RWPE2 (cell line): Measurements from ENCODE around the gene PBRM1.

Experiments used
- ATAC-seq: fragments of 200-7000 bp; cut with Tn5 transposase; 3 replicates; pipeline ENCODE4 v1.9.1; 2021; ENCODE audit warnings: low read depth
- DNase-seq: peaks from one replicate; pipeline ENCODE4 v3.0.0-alpha.2; 2020; ENCODE audit warnings: low spot score
- H3K27ac ChIP-seq: fragments of 450-650 bp; 2 replicates; pipeline ENCODE4 v1.5.1; 2017; ENCODE audit warnings: mild to moderate bottlenecking; ENCODE audit not compliant: poor library complexity, severe bottlenecking
- H3K27me3 ChIP-seq: fragments of 250-450 bp; sonication (Bioruptor Pico); 2 replicates; pipeline ENCODE4 v1.5.1; 2021; ENCODE audit warnings: mild to moderate bottlenecking, moderate library complexity; ENCODE audit not compliant: insufficient read depth, poor library complexity, severe bottlenecking
- H3K36me3 ChIP-seq: fragments of 250-450 bp; sonication (Bioruptor Pico); 2 replicates; pipeline ENCODE4 v1.5.1; 2020; ENCODE audit warnings: low read depth, mild to moderate bottlenecking, moderate library complexity
- H3K4me1 ChIP-seq: fragments of 250-450 bp; sonication (Bioruptor Pico); 2 replicates; pipeline ENCODE4 v1.5.1; 2021; ENCODE audit warnings: mild to moderate bottlenecking, moderate library complexity; ENCODE audit not compliant: insufficient read depth, poor library complexity, severe bottlenecking
- H3K4me3 ChIP-seq: fragments of 250-450 bp; sonication (Bioruptor Pico); 2 replicates; pipeline ENCODE4 v1.5.1; 2021; ENCODE audit warnings: mild to moderate bottlenecking, moderate library complexity; ENCODE audit not compliant: severe bottlenecking
- H3K9me3 ChIP-seq: fragments of 250-450 bp; sonication (Bioruptor Pico); 2 replicates; pipeline ENCODE4 v1.5.1; 2021; ENCODE audit warnings: mild to moderate bottlenecking, moderate library complexity; ENCODE audit not compliant: severe bottlenecking
- TF ChIP-seq, protein P1 (sequence below): fragments of 450-650 bp; IDR thresholded peaks from one replicate; pipeline ENCODE4 v1.5.1; 2017; ENCODE audit warnings: mild to moderate bottlenecking, moderate library complexity; ENCODE audit not compliant: poor library complexity, severe bottlenecking

The PBRM1 gene

DNA sequence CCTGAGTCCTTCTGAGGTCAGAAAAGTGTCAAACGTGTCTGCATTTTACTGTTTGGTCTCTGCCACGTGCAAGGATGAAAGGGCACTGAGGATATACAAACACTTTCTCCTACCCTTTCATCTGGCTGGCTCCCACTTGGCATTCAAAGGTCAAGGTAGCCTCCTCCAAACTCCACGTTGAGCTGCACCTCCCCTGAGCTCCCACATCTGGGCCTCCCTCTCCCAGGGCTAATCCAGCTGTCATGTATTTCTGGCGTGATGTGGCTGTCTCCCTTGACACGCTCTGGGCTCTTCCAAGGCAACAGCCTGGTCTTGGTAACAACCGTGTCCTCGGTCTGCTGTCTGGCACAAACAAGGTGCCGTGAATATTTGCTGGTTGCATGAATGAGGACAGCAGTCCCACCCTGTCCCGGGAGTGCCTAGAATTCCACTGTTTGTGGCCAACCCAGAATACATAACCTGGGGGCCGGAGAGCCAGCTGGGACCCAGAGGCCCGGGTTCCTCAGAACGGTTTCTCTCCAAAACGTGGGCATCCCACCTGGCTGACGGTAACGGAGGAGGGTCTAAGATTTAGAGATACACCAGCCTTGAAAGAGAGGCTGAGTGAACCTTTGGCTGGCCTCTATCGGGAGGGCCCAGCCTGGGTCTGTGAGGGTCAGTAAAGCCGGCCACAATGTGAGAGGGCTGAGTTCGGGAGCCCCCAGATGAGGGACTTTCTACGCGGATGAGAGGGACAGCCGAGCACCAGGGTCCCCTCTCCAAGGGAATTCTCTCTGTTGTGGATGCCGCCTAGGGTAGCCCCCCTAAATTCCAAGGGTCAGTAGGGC is 19.1 kb upstream of the PBRM1 start:
- Histone ChIP-seq H3K9me3 (no peaks in the 10 kb centered on the region), H3K36me3 (peaks cover 31% of the 10 kb centered on the region), H3K27me3 (no peaks in the 10 kb centered on the region), H3K27ac (peak overlapping the region; percentile 64), H3K4me1 (peaks cover 9% of the 10 kb centered on the region), H3K4me3 (peak overlapping the region; percentile 97)
- TF ChIP-seq, protein P1, sequence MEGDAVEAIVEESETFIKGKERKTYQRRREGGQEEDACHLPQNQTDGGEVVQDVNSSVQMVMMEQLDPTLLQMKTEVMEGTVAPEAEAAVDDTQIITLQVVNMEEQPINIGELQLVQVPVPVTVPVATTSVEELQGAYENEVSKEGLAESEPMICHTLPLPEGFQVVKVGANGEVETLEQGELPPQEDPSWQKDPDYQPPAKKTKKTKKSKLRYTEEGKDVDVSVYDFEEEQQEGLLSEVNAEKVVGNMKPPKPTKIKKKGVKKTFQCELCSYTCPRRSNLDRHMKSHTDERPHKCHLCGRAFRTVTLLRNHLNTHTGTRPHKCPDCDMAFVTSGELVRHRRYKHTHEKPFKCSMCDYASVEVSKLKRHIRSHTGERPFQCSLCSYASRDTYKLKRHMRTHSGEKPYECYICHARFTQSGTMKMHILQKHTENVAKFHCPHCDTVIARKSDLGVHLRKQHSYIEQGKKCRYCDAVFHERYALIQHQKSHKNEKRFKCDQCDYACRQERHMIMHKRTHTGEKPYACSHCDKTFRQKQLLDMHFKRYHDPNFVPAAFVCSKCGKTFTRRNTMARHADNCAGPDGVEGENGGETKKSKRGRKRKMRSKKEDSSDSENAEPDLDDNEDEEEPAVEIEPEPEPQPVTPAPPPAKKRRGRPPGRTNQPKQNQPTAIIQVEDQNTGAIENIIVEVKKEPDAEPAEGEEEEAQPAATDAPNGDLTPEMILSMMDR: no peak
- DNase-seq (no peak), ATAC-seq (peak; percentile 22)

GRCh38 chr3:52703341-52703740 is 17.6 kb upstream of the PBRM1 start:
- Histone ChIP-seq H3K9me3 (no peaks in the 10 kb centered on the region), H3K27ac (no peak overlapping the region), H3K4me3 (no peak overlapping the region), H3K36me3 (peaks cover 38% of the 10 kb centered on the region), H3K27me3 (no peaks in the 10 kb centered on the region), H3K4me1 (peaks cover 9% of the 10 kb centered on the region)
- TF ChIP-seq, protein P1: no peak
- ATAC-seq (no peak), DNase-seq (no peak)

DNA sequence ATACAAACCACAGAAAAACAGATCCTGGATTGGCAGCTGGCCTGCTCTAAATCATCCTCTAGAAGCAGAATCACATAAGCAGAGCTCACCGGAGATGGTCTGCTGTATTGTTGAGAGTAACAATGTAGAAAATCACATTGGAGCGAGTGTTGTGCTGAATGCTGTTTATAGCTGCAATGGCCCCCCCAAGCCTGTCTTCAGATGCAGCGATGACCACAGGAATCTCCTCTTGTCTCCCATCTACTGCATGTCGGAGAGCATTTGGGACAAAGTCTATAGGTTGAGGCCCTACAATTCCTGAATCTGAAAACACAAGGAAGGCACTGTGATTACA is 11.9 kb upstream of the PBRM1 start:
- Histone ChIP-seq H3K9me3 (no peaks in the 10 kb centered on the region), H3K4me3 (no peak overlapping the region), H3K27ac (no peak overlapping the region), H3K4me1 (no peaks in the 10 kb centered on the region), H3K36me3 (peaks cover 87% of the 10 kb centered on the region), H3K27me3 (no peaks in the 10 kb centered on the region)
- DNase-seq (no peak), ATAC-seq (0 out of 3 replicates have a peak, but pooled peaks have one; percentile 4)
- TF ChIP-seq, protein P1: no peak

GRCh38 chr3:52696830-52697631 is 11.3 kb upstream of the PBRM1 start:
- DNase-seq (no peak), ATAC-seq (no peak; the same call in 2 of the 3 replicates)
- Histone ChIP-seq H3K9me3 (no peaks in the 10 kb centered on the region), H3K27me3 (no peaks in the 10 kb centered on the region), H3K36me3 (peaks cover 92% of the 10 kb centered on the region), H3K27ac (no peak overlapping the region), H3K4me3 (no peak overlapping the region), H3K4me1 (no peaks in the 10 kb centered on the region)
- TF ChIP-seq, protein P1: no peak
